Measurements from ENCODE around the gene ZNF595. TPM values are rescaled to one million over a fixed set of nuclear protein-coding genes. Genes with fewer than 3 reads are reported as not detected.
A peak's percentile ranks its signal among the peaks of the same experiment; 100 is the strongest.
"Not testable (repeated sequence)": the region's sequence is repeated elsewhere in the genome, so short reads cannot be mapped to it uniquely, and the experiment has no call there.

ZNF595 gene
- total and polyA plus RNA-seq, 4 donors: 2.6 to 25.4 (median 16.0) TPM

DNA sequence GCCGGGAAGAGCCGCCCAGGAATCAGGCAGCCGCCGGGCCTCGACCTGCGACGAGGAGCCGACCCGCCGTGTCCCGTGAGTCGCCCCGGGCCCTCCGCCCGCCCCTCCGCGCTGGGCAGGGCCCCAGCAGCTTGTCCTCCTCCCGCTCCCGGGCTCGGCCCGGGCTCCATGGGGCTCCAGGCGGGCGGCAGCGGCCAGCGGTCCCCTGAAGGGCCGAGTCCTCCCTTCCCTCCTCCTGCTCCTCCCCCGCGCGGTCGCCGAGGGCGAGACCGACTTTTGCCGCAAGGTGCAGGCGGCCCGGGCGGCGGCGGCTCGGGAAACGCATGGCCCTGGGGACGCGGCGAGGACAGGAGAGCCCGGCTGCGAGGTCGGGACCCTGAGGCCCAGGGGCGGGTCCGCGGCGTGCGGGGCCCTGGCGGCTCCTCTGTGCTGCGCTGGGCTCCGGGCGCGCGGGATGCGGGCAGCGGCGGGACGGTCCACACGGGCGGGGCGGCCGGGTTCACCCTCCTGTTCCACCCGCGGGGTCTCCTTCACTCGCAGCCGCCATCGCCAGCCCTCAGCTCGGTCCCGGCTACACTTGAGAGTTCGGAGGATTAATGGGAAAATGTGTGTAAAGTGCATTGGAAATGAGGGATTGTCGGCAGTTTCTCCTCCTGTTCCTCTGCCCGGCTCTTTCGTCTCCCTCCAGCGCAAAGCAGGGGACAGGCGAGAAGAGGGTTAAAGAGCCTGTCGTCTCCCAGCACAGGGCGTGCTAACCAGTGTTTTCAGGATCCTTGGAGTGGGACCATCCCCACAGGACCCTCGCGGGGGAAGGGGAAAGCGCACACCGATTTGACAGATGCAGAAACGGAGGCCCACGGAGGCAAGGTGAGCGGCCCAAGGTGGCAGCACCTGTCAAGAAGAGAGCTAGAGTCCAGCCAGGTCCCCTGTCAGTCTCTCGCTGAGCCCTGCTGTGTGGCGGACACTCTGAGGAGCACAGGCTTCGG, 54.6 kb downstream of the ZNF595 start:
- H3K36me3 ChIP-seq (ENCODE audit: control insufficient read depth in 1 of 2, insufficient read depth in 2 of 2, low read length in 1 of 2): no peaks in the 10 kb centered on the region
- H3K9me3 ChIP-seq (ENCODE audit: control insufficient read depth, low read length): peaks cover 18% of the 10 kb centered on the region
- H3K4me1 ChIP-seq (ENCODE audit: control insufficient read depth in 1 of 2, insufficient read depth in 2 of 2, low read length in 2 of 2): no peaks in the 10 kb centered on the region
- no peak overlapping the region for H3K27ac ChIP-seq (ENCODE audit: low read depth in 1 of 2, low read length in 2 of 2)
- intact Hi-C loops (cut with DNase I): no loop called here
- DNase-seq (no peak), ATAC-seq (ENCODE audit: low FRiP score) (no peak)
- peaks cover 0 to 4% of the 10 kb centered on the region in 2 donors for H3K27me3 ChIP-seq (ENCODE audit: control insufficient read depth in 1 of 2, insufficient read depth in 2 of 2, low read length in 1 of 2)
- WGBS, 2 donors: 5% methylated on average over 70 to 91 of the region's 91 CpGs
- H3K4me3 ChIP-seq (ENCODE audit: low read length in 2 of 2): peak overlapping the region in 1 of 2 donors; percentile 30

DNA sequence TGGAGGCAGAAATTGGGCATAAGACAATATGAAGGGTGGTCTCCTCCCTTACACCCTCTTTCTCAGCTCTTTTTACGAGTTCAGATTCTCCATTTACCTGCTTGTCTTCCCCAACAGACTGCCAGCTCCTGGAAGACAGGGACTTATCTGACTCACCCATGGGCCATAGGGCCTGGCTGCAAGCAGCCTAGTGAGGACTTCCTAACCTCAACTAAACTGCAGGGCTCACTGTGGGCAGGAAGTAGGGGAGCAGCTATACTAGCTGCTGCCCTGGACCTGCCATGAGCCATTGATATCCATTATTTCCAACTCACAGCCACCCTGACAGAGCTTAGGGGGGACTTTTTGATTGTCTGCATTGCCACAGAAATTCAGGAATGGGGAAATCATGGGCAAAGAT, 59.6 kb downstream of the ZNF595 start:
- WGBS, 2 donors: 65 to 69% methylated on average over 1 of the region's 1 CpG
- DNase-seq: no peak
- no peak overlapping the region for H3K4me3 ChIP-seq (ENCODE audit: low read length in 2 of 2)
- H3K27ac ChIP-seq (ENCODE audit: low read depth in 1 of 2, low read length in 2 of 2): no peak overlapping the region
- H3K9me3 ChIP-seq (ENCODE audit: control insufficient read depth, low read length): peaks cover 11% of the 10 kb centered on the region
- H3K36me3 ChIP-seq (ENCODE audit: control insufficient read depth in 1 of 2, insufficient read depth in 2 of 2, low read length in 1 of 2): no peaks in the 10 kb centered on the region
- no peaks in the 10 kb centered on the region for H3K4me1 ChIP-seq (ENCODE audit: control insufficient read depth in 1 of 2, insufficient read depth in 2 of 2, low read length in 2 of 2)
- intact Hi-C loops (cut with DNase I): no loop called here
- no peak for ATAC-seq (ENCODE audit: low FRiP score)
- peaks cover 0 to 4% of the 10 kb centered on the region in 2 donors for H3K27me3 ChIP-seq (ENCODE audit: control insufficient read depth in 1 of 2, insufficient read depth in 2 of 2, low read length in 1 of 2)

DNA sequence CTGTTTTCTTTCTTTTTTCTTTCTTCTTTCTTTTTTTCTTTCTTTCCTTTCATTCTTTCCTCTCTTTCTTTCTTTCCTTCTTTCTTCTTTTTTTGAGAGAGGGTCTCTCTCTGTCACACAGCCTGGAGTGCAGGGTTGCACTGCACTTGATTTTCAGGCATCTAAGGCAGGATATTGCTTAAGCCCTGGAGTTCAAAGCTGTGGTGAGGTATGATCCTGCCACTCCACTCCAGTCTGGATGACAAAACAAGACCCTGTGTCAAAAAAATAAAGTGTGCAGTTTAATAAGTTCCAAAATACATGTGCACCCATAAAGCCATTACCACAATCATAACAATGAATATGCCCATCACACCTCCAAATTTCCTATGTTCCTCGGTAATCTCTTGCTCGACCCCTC, 60.6 kb downstream of the ZNF595 start:
- peaks cover 9% of the 10 kb centered on the region for H3K9me3 ChIP-seq (ENCODE audit: control insufficient read depth, low read length)
- peaks cover 0 to 2% of the 10 kb centered on the region in 2 donors for H3K27me3 ChIP-seq (ENCODE audit: control insufficient read depth in 1 of 2, insufficient read depth in 2 of 2, low read length in 1 of 2)
- no peak overlapping the region for H3K27ac ChIP-seq (ENCODE audit: low read depth in 1 of 2, low read length in 2 of 2)
- H3K4me3 ChIP-seq (ENCODE audit: low read length in 2 of 2): no peak overlapping the region
- intact Hi-C loops (cut with DNase I): no loop called here
- ATAC-seq (ENCODE audit: low FRiP score) (no peak), DNase-seq (no peak)
- H3K36me3 ChIP-seq (ENCODE audit: control insufficient read depth in 1 of 2, insufficient read depth in 2 of 2, low read length in 1 of 2): no peaks in the 10 kb centered on the region
- H3K4me1 ChIP-seq (ENCODE audit: control insufficient read depth in 1 of 2, insufficient read depth in 2 of 2, low read length in 2 of 2): no peaks in the 10 kb centered on the region
- WGBS, 2 donors: 81 to 82% methylated on average over 2 of the region's 2 CpGs

DNA sequence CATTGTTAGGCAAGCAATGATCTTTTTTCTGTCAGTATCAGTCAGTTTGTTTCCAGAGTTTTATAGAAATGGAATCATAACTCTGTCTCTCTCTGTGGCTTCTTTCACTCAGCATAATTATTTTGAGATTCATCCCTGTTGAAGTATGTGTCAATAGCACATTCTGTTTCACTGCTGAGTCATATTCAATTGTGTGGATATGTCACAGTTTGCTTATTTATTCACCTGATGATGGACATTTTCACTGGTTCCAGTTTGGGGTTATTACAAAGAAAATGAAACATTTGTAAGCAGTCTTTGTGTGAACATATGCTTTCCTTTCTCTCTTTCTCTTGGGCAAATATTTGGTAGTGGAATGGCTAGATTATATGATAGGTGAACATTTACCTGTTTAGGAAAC, 61.0 kb downstream of the ZNF595 start:
- Histone ChIP-seq H3K27ac (ENCODE audit: low read depth in 1 of 2, low read length in 2 of 2) (no peak overlapping the region), H3K36me3 (ENCODE audit: control insufficient read depth in 1 of 2, insufficient read depth in 2 of 2, low read length in 1 of 2) (no peaks in the 10 kb centered on the region), H3K27me3 (ENCODE audit: control insufficient read depth in 1 of 2, insufficient read depth in 2 of 2, low read length in 1 of 2) (no peaks in the 10 kb centered on the region), H3K4me1 (ENCODE audit: control insufficient read depth in 1 of 2, insufficient read depth in 2 of 2, low read length in 2 of 2) (no peaks in the 10 kb centered on the region), H3K9me3 (ENCODE audit: control insufficient read depth, low read length) (peaks cover 9% of the 10 kb centered on the region), H3K4me3 (ENCODE audit: low read length in 2 of 2) (no peak overlapping the region)
- no peak for ATAC-seq (ENCODE audit: low FRiP score)
- intact Hi-C loops (cut with DNase I): no loop called here
- DNase-seq: no peak

DNA sequence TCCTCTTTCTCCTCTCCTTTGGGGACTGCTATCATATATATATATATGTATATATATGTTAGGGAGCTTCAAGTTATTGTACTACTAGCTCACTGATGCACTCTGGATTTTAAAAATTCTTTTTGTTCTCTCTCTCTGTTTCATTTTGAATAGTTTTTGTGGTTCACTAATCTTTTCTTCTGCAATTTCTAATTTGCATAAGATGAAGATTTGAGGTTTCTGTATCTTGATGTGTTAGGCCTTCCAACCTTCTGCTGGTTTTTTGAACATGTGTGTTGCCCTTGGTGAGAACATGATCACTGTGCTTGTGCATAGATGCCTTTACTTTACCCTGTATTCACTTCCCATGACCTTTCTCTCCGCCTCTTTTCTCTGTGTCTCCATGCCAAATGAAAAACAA, 63.4 kb downstream of the ZNF595 start:
- Histone ChIP-seq H3K36me3 (ENCODE audit: control insufficient read depth in 1 of 2, insufficient read depth in 2 of 2, low read length in 1 of 2) (no peaks in the 10 kb centered on the region), H3K27me3 (ENCODE audit: control insufficient read depth in 1 of 2, insufficient read depth in 2 of 2, low read length in 1 of 2) (no peaks in the 10 kb centered on the region), H3K4me1 (ENCODE audit: control insufficient read depth in 1 of 2, insufficient read depth in 2 of 2, low read length in 2 of 2) (no peaks in the 10 kb centered on the region), H3K9me3 (ENCODE audit: control insufficient read depth, low read length) (peaks cover 4% of the 10 kb centered on the region), H3K27ac (ENCODE audit: low read depth in 1 of 2, low read length in 2 of 2) (no peak overlapping the region), H3K4me3 (ENCODE audit: low read length in 2 of 2) (no peak overlapping the region)
- WGBS, 2 donors: 90 to 96% methylated on average over 1 of the region's 1 CpG
- ATAC-seq (ENCODE audit: low FRiP score): no peak
- intact Hi-C loops (cut with DNase I): no loop called here
- DNase-seq: no peak

DNA sequence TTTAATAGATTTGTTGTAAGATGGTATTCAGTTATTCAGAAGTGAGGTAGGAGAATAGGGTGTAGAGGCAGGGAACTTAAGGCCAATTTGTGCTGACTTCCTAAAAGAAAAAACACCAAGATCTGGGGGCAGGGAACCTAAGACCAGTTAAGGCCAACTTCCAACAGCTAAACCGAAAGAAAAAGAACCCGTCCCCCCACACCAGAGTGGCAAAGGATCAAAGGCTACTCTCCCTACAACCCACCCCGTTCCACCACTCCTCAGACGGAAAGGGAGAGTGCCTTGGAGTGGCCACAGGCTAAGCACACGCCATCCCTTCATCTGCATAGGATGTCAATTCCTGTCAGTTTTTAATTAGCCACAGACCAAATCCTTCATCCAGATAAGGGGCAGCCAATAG, 67.5 kb downstream of the ZNF595 start:
- no peaks in the 10 kb centered on the region for H3K36me3 ChIP-seq (ENCODE audit: control insufficient read depth in 1 of 2, insufficient read depth in 2 of 2, low read length in 1 of 2)
- H3K9me3 ChIP-seq (ENCODE audit: control insufficient read depth, low read length): peaks cover 1% of the 10 kb centered on the region
- H3K27me3 ChIP-seq (ENCODE audit: control insufficient read depth in 1 of 2, insufficient read depth in 2 of 2, low read length in 1 of 2): no peaks in the 10 kb centered on the region
- intact Hi-C loops (cut with DNase I): no loop called here
- ATAC-seq (ENCODE audit: low FRiP score) (no peak), DNase-seq (no peak)
- H3K27ac ChIP-seq (ENCODE audit: low read depth in 1 of 2, low read length in 2 of 2): no peak overlapping the region
- 56 to 71% methylated on average over 5 of the region's 5 CpGs for WGBS, 2 donors
- H3K4me3 ChIP-seq (ENCODE audit: low read length in 2 of 2): no peak overlapping the region
- H3K4me1 ChIP-seq (ENCODE audit: control insufficient read depth in 1 of 2, insufficient read depth in 2 of 2, low read length in 2 of 2): peaks cover 0 to 1% of the 10 kb centered on the region in 2 donors

DNA sequence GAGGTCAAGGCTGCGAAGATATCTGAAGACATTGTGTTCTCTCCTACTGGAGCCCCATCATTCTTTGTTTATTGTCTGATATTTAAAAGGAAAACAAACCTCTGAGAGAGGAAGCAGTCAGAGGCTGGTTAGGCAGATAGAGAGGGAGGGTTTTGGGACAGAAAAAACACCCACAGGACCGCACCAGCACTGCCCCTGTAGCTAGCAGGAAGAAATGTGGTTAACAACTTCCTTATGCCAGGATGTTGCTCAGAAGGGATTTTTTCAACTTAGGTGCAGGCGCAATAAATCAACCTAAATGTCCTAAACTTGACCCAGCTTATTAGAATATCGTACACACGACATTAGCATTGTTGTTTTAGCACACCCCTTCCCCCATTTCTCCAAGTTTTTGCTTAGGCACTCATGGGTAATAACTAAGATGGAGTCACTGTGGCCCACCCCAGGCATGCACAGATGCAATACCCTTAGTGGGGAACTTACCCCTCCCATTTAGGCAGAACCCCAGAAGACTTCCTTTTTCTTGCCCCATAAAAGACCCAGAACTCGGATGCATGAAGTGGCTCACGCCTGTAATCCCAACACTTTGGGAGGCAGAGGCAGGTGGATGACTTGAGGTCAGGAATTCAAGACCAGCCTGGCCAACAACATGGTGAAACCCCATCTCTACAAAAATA, 68.4 kb downstream of the ZNF595 start:
- 70 to 80% methylated on average over 7 of the region's 7 CpGs for WGBS, 2 donors
- intact Hi-C loops (cut with DNase I): no loop called here
- DNase-seq (no peak), ATAC-seq (ENCODE audit: low FRiP score) (no peak)
- Histone ChIP-seq H3K27ac (ENCODE audit: low read depth in 1 of 2, low read length in 2 of 2) (no peak overlapping the region), H3K36me3 (ENCODE audit: control insufficient read depth in 1 of 2, insufficient read depth in 2 of 2, low read length in 1 of 2) (no peaks in the 10 kb centered on the region), H3K4me3 (ENCODE audit: low read length in 2 of 2) (no peak overlapping the region), H3K9me3 (ENCODE audit: control insufficient read depth, low read length) (peaks cover 1% of the 10 kb centered on the region), H3K4me1 (ENCODE audit: control insufficient read depth in 1 of 2, insufficient read depth in 2 of 2, low read length in 2 of 2) (peaks cover 0 to 3% of the 10 kb centered on the region in 2 donors), H3K27me3 (ENCODE audit: control insufficient read depth in 1 of 2, insufficient read depth in 2 of 2, low read length in 1 of 2) (no peaks in the 10 kb centered on the region)

DNA sequence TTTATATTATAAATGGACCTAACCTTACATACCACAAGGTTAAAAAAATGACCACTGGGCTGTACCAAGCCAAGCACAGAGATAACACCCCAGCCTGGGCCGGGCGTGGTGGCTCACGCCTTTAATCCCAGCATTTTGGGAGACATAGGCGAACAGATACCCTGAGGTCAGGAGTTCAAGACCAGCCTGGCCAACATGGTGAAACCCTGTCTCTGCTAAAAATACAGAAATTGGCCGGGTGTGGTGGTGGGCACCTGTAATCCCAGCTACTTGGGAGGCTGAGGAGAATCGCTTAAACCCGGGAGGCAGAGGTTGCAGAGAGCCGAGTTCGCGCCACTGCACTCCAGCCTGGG, 70.8 kb downstream of the ZNF595 start:
- not testable (repeated sequence) for DNase-seq

More for the DNA sequence above, 70.8 kb downstream of the ZNF595 start:
- H3K4me1 ChIP-seq (ENCODE audit: control insufficient read depth in 1 of 2, insufficient read depth in 2 of 2, low read length in 2 of 2); H3K9me3 ChIP-seq (ENCODE audit: control insufficient read depth, low read length); intact Hi-C loops (cut with DNase I); ATAC-seq (ENCODE audit: low FRiP score); H3K4me3 ChIP-seq (ENCODE audit: low read length in 2 of 2); H3K27me3 ChIP-seq (ENCODE audit: control insufficient read depth in 1 of 2, insufficient read depth in 2 of 2, low read length in 1 of 2); H3K36me3 ChIP-seq (ENCODE audit: control insufficient read depth in 1 of 2, insufficient read depth in 2 of 2, low read length in 1 of 2): not testable (repeated sequence)
- 42 to 44% methylated on average over 10 of the region's 10 CpGs for whole genome bisulfite sequencing, 2 donors
- H3K27ac ChIP-seq (ENCODE audit: low read depth in 1 of 2, low read length in 2 of 2): peak overlapping the region in 1 of 2 donors; percentile 67
